Skeletal muscle tissue (tissue), 4 donors: ENCODE measurements around the gene MPPED1. TPM values are rescaled to one million over a fixed set of nuclear protein-coding genes. Genes with fewer than 3 reads are reported as not detected.

Experiments used
- H3K27ac ChIP-seq: one replicate; pipeline ENCODE4 v1.7.0; 2013; ENCODE audit warnings: mild to moderate bottlenecking, low read depth, low read length, inconsistent platforms
- H3K27me3 ChIP-seq, 3 donors: one replicate each; pipeline ENCODE4 v1.7.0; 2013; ENCODE audit warnings: low read length in 3 of 3; ENCODE audit not compliant: control insufficient read depth in 3 of 3, insufficient read depth in 3 of 3
- H3K36me3 ChIP-seq, 3 donors: one replicate each; pipeline ENCODE4 v1.7.0; 2013; ENCODE audit warnings: low read length in 3 of 3; ENCODE audit not compliant: control insufficient read depth in 3 of 3, insufficient read depth in 3 of 3
- H3K4me1 ChIP-seq, 3 donors: one replicate each; pipeline ENCODE4 v1.7.0; 2013; ENCODE audit warnings: low read length in 3 of 3, mild to moderate bottlenecking in 3 of 3; ENCODE audit not compliant: control insufficient read depth in 3 of 3, insufficient read depth in 3 of 3
- H3K4me3 ChIP-seq, 3 donors: one replicate each; pipeline ENCODE4 v1.7.0; 2013; ENCODE audit warnings: low read length in 3 of 3
- H3K9ac ChIP-seq, 3 donors: one replicate each; pipeline ENCODE4 v1.7.0; 2013; ENCODE audit warnings: low read length in 3 of 3, mild to moderate bottlenecking in 3 of 3, moderate library complexity in 2 of 3, low read depth in 1 of 3
- H3K9me3 ChIP-seq, 3 donors: one replicate each; pipeline ENCODE4 v1.7.0; 2013; ENCODE audit warnings: low read length in 3 of 3; ENCODE audit not compliant: control insufficient read depth in 3 of 3
- total RNA-seq: library from RNA; depleted of rRNA; stranded (reverse); fragments of >200 nt; gene quantifications from one replicate; pipeline ENCODE4 v1.2.3, GENCODE V29; 2014
- donor health status: Osteomylitis.

The MPPED1 gene
- total RNA-seq, 1 donor from 2014 or later, result under 0.01 TPM

DNA sequence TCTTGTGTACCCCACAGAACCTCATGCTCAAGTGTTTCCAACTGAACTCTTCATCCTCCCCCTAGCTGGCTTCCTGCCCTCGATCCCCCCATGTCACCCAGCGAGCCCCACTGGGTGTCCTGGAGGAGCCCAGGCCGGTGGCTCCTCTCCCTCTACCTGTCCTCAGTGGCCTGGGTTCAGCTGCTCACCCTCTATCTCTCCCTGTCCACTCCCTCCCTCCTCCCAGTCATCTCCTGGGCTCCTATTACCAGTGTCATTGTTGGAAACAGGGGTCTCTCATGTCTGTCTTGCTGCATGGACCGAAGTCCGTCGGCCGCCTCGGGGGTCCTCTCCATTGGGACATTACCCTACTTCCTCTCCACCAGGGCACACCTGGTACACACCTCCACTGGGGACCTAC, 12.9 kb upstream of the MPPED1 start:
- Histone ChIP-seq H3K27me3 (peaks cover 34 to 49% (median 41%) of the 10 kb centered on the region in 3 donors), H3K4me3 (no peak overlapping the region), H3K27ac (no peak overlapping the region), H3K36me3 (no peaks in the 10 kb centered on the region), H3K9ac (no peak overlapping the region), H3K9me3 (no peaks in the 10 kb centered on the region), H3K4me1 (no peaks in the 10 kb centered on the region)

DNA sequence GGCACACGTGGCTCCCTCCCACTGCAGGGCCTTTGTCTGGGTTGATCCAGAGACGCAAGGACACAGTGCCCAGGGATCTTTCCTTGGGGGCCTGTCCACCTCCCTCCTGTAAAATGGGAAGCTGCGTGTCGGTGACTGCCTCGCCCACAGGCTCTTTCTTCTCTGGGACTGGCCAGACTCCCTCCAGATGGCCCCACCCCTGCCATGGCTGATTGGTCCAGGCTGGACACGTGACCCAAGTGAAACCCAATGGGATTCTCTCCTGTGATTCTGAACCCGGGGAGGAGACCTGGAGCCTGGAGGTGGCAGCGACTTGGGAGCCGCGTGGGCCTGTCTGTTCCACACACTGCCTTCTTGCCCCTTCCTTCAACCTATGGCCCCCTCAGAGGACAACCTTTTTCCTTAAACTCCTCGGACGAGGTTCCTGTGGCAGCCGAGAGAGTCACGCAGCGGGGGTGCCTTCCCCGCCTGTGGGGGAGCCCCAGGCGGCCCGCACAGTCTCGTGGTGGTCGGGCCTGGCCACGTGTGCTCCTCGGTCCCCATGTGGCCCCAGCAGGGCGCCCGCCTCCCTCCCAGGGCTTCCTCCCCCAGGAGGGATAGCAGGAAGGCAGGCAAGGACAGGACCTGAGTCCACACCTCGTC, 12.4 kb upstream of the MPPED1 start:
- Histone ChIP-seq H3K9me3 (no peaks in the 10 kb centered on the region), H3K27ac (no peak overlapping the region), H3K27me3 (peaks cover 36 to 52% (median 42%) of the 10 kb centered on the region in 3 donors), H3K4me3 (no peak overlapping the region), H3K36me3 (no peaks in the 10 kb centered on the region), H3K4me1 (no peaks in the 10 kb centered on the region), H3K9ac (no peak overlapping the region)

GRCh38 chr22:43399980-43400358, 11.8 kb upstream of the MPPED1 start:
- Histone ChIP-seq H3K9ac (no peak overlapping the region), H3K36me3 (no peaks in the 10 kb centered on the region), H3K4me1 (no peaks in the 10 kb centered on the region), H3K27me3 (peaks cover 38 to 52% (median 39%) of the 10 kb centered on the region in 3 donors), H3K27ac (no peak overlapping the region), H3K9me3 (no peaks in the 10 kb centered on the region), H3K4me3 (no peak overlapping the region)

- Histone ChIP-seq H3K27me3 (peaks cover 39 to 49% (median 40%) of the 10 kb centered on the region in 3 donors), H3K4me3 (no peak overlapping the region), H3K9me3 (no peaks in the 10 kb centered on the region), H3K36me3 (no peaks in the 10 kb centered on the region), H3K9ac (no peak overlapping the region), H3K27ac (no peak overlapping the region), H3K4me1 (no peaks in the 10 kb centered on the region)
Observed at GRCh38 chr22:43400449-43400848, 11.4 kb upstream of the MPPED1 start.

- H3K36me3 ChIP-seq, result no peaks in the 10 kb centered on the region
- no peaks in the 10 kb centered on the region for H3K4me1 ChIP-seq
- H3K27me3 ChIP-seq, result peaks cover 40 to 48% (median 42%) of the 10 kb centered on the region in 3 donors
- no peak overlapping the region for H3K4me3 ChIP-seq
- H3K27ac ChIP-seq, result no peak overlapping the region
- no peak overlapping the region for H3K9ac ChIP-seq
- no peaks in the 10 kb centered on the region for H3K9me3 ChIP-seq
Observed at GRCh38 chr22:43401233-43401632, 10.6 kb upstream of the MPPED1 start.

GRCh38 chr22:43401661-43402060, 10.2 kb upstream of the MPPED1 start:
- Histone ChIP-seq H3K27ac (no peak overlapping the region), H3K9ac (no peak overlapping the region), H3K4me3 (no peak overlapping the region), H3K9me3 (no peaks in the 10 kb centered on the region), H3K36me3 (no peaks in the 10 kb centered on the region), H3K4me1 (no peaks in the 10 kb centered on the region), H3K27me3 (peaks cover 44 to 48% (median 45%) of the 10 kb centered on the region in 3 donors)

GRCh38 chr22:43402128-43402527, 9.7 kb upstream of the MPPED1 start:
- no peaks in the 10 kb centered on the region for H3K4me1 ChIP-seq
- no peaks in the 10 kb centered on the region for H3K36me3 ChIP-seq
- H3K9me3 ChIP-seq, result no peaks in the 10 kb centered on the region
- H3K27me3 ChIP-seq, result peaks cover 40 to 47% (median 45%) of the 10 kb centered on the region in 3 donors
- no peak overlapping the region for H3K9ac ChIP-seq
- H3K27ac ChIP-seq, result no peak overlapping the region
- no peak overlapping the region for H3K4me3 ChIP-seq

DNA sequence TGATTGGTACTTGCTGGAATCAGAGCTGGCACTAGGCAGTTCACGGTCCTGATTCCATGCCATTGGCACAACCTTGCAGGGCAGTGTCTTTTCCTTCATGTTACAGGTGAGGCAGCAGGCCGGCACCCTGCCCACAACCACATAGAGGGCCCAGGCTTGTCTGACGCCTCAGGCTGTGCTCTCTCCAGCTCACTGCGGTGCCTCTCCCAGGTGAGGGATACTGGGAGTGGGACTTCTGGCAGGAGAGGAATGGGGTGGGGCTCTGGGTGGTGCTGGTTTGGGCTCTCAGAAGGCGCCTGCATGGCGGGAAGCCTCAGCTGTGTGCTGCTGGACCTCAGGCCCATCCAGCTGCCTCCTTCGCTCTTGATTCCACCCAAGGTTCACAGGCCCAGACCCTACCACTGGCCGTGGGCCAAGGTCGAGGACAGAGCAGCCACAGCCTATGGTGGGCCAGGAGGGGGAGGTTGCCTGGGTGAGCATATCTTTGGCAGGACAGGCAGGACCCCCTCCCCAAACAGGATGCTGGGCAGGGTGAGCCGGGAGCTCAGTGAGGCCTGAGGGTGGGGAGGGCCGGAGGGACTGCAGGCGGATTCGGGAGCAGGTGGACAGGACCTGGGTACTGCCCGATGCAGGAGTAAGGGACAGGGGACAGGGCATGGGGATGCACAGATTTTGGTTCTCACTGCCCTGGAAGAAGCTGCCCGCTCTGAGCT, 7.0 kb upstream of the MPPED1 start:
- H3K4me1 ChIP-seq, result no peaks in the 10 kb centered on the region
- no peak overlapping the region for H3K27ac ChIP-seq
- no peaks in the 10 kb centered on the region for H3K36me3 ChIP-seq
- no peak overlapping the region for H3K9ac ChIP-seq
- H3K4me3 ChIP-seq, result no peak overlapping the region
- H3K9me3 ChIP-seq, result no peaks in the 10 kb centered on the region
- H3K27me3 ChIP-seq, result peaks cover 34 to 49% (median 44%) of the 10 kb centered on the region in 3 donors

- Histone ChIP-seq H3K27me3 (peaks cover 42 to 51% (median 51%) of the 10 kb centered on the region in 3 donors), H3K4me1 (no peaks in the 10 kb centered on the region), H3K4me3 (no peak overlapping the region), H3K9me3 (no peaks in the 10 kb centered on the region), H3K27ac (no peak overlapping the region), H3K36me3 (no peaks in the 10 kb centered on the region), H3K9ac (no peak overlapping the region)
Observed at GRCh38 chr22:43406186-43406790, 5.5 kb upstream of the MPPED1 start.

GRCh38 chr22:43407591-43407990, 4.2 kb upstream of the MPPED1 start:
- Histone ChIP-seq H3K4me3 (no peak overlapping the region), H3K27ac (no peak overlapping the region), H3K36me3 (no peaks in the 10 kb centered on the region), H3K4me1 (no peaks in the 10 kb centered on the region), H3K9me3 (no peaks in the 10 kb centered on the region), H3K27me3 (peaks cover 45 to 48% (median 46%) of the 10 kb centered on the region in 3 donors), H3K9ac (no peak overlapping the region)
